ENCODE data around the gene ZRANB3.

ZRANB3 gene

GRCh38 chr2:135142323-135142722, 388.7 kb downstream of the ZRANB3 start:
- no peak for ATAC-seq
- no peak for TF ChIP-seq SNAI2 (CRISPR knock-in tag; IDR thresholded peaks at IDR 0.05)

- no peak for ATAC-seq
- TF ChIP-seq CREB5 (CRISPR knock-in tag; IDR thresholded peaks at IDR 0.05; ENCODE audit: low read depth): no peak
Measured at GRCh38 chr2:135140606-135141005, 390.4 kb downstream of the ZRANB3 start.

GRCh38 chr2:135132314-135132713, 398.7 kb downstream of the ZRANB3 start:
- no peak for TF ChIP-seq ARNTL (CRISPR knock-in tag; IDR thresholded peaks at IDR 0.05; ENCODE audit: borderline replicate concordance, low read depth)
- TF ChIP-seq BACH2 (CRISPR knock-in tag; IDR thresholded peaks at IDR 0.05; ENCODE audit: borderline replicate concordance): no peak
- no peak for TF ChIP-seq ESRRG (CRISPR knock-in tag; IDR thresholded peaks at IDR 0.05)
- no peak for TF ChIP-seq ZNF565 (CRISPR knock-in tag; conservative IDR thresholded peaks at IDR 0.05; ENCODE audit: low read depth)
- no peak for TF ChIP-seq PATZ1 (CRISPR knock-in tag; IDR thresholded peaks at IDR 0.05; ENCODE audit: borderline replicate concordance)
- TF ChIP-seq ZNF70 (CRISPR knock-in tag; IDR thresholded peaks at IDR 0.05): no peak
- TF ChIP-seq GLIS3 (CRISPR knock-in tag; IDR thresholded peaks at IDR 0.05): no peak
- no peak for TF ChIP-seq TCF4 (CRISPR knock-in tag; IDR thresholded peaks at IDR 0.05; ENCODE audit: borderline replicate concordance)
- TF ChIP-seq CSRNP3 (CRISPR knock-in tag; IDR thresholded peaks at IDR 0.05): no peak
- TF ChIP-seq PPARA (CRISPR knock-in tag; IDR thresholded peaks at IDR 0.05; ENCODE audit: borderline replicate concordance): no peak
- TF ChIP-seq TSHZ2 (CRISPR knock-in tag; IDR thresholded peaks at IDR 0.05): no peak
- TF ChIP-seq ZFP3 (CRISPR knock-in tag; IDR thresholded peaks at IDR 0.05): no peak
- TF ChIP-seq ZFP30 (CRISPR knock-in tag; IDR thresholded peaks at IDR 0.05): no peak
- ATAC-seq: no peak

GRCh38 chr2:135130751-135131150, 400.3 kb downstream of the ZRANB3 start:
- no peak for ATAC-seq
- TF ChIP-seq ARNTL (CRISPR knock-in tag; IDR thresholded peaks at IDR 0.05; ENCODE audit: borderline replicate concordance, low read depth): no peak
- TF ChIP-seq RARB (CRISPR knock-in tag; IDR thresholded peaks at IDR 0.05): no peak
- no peak for TF ChIP-seq ZNF70 (CRISPR knock-in tag; IDR thresholded peaks at IDR 0.05)
- TF ChIP-seq SNAI2 (CRISPR knock-in tag; IDR thresholded peaks at IDR 0.05): no peak
- no peak for TF ChIP-seq PATZ1 (CRISPR knock-in tag; IDR thresholded peaks at IDR 0.05; ENCODE audit: borderline replicate concordance)
- no peak for TF ChIP-seq ZFP3 (CRISPR knock-in tag; IDR thresholded peaks at IDR 0.05)
- no peak for TF ChIP-seq TSHZ2 (CRISPR knock-in tag; IDR thresholded peaks at IDR 0.05)
- no peak for TF ChIP-seq TOX (CRISPR knock-in tag; IDR thresholded peaks at IDR 0.05; ENCODE audit: borderline replicate concordance)

All from SK-N-SH treated with all-trans-retinoic acid at 6 μM for 48 hours (cell line).